Fibroblast of the aortic adventitia (primary cell): ENCODE data around the gene FOXP1. TPM values are rescaled to one million over a fixed set of nuclear protein-coding genes. Genes with fewer than 3 reads are reported as not detected.

Experiments used
- DNase-seq: peaks from one replicate; pipeline ENCODE4 v3.0.0-alpha.2; 2010; ENCODE audit warnings: low read depth
- H3K4me3 ChIP-seq: 2 replicates; pipeline ENCODE4 v1.5.1; 2011; ENCODE audit warnings: low read depth, mild to moderate bottlenecking, control low read depth, low read length, moderate library complexity
- total RNA-seq: library from RNA; depleted of rRNA; stranded (reverse); fragments of >200 nt; gene quantifications from 2 replicates; pipeline ENCODE4 v1.2.3, GENCODE V29; 2012; ENCODE audit warnings: low replicate concordance
- TF ChIP-seq, protein P1 (sequence below): IDR thresholded peaks from 2 replicates; pipeline ENCODE4 v1.5.1; 2011; ENCODE audit warnings: mild to moderate bottlenecking, low read length, control low read depth, inconsistent platforms; ENCODE audit not compliant: insufficient read depth

The FOXP1 gene
- total RNA-seq, 1 donor: 115 TPM

GRCh38 chr3:71240034-71240433 lies 343.5 kb downstream of the FOXP1 start:
- no peak for DNase-seq
- H3K4me3 ChIP-seq: no peak overlapping the region
- TF ChIP-seq, protein P1, sequence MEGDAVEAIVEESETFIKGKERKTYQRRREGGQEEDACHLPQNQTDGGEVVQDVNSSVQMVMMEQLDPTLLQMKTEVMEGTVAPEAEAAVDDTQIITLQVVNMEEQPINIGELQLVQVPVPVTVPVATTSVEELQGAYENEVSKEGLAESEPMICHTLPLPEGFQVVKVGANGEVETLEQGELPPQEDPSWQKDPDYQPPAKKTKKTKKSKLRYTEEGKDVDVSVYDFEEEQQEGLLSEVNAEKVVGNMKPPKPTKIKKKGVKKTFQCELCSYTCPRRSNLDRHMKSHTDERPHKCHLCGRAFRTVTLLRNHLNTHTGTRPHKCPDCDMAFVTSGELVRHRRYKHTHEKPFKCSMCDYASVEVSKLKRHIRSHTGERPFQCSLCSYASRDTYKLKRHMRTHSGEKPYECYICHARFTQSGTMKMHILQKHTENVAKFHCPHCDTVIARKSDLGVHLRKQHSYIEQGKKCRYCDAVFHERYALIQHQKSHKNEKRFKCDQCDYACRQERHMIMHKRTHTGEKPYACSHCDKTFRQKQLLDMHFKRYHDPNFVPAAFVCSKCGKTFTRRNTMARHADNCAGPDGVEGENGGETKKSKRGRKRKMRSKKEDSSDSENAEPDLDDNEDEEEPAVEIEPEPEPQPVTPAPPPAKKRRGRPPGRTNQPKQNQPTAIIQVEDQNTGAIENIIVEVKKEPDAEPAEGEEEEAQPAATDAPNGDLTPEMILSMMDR: no peak

GRCh38 chr3:71238355-71238757 lies 345.2 kb downstream of the FOXP1 start:
- TF ChIP-seq, protein P1: no peak
- DNase-seq: no peak
- H3K4me3 ChIP-seq: no peak overlapping the region

- no peak overlapping the region for H3K4me3 ChIP-seq
- TF ChIP-seq, protein P1: no peak
These were observed 345.9 kb downstream of the FOXP1 start for GRCh38 chr3:71237672-71238071.

DNA sequence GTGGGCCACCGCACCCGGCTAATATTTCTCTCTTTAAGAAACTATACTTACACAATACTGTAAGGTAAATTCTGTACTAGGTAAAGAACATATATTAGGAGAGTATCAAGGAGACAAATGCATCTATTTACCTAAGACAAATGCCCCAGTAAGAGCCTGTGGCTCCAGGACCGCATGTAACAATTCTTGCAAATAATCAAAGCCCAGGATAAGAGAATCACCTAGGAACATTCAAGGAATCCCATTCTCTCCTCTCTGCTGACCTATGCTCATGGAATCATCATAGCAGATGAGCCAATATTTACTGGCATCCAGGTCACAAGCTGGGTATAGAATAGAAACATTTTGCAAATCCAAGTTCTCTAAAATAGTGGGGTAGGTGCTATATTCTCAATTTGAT lies 347.7 kb downstream of the FOXP1 start:
- H3K4me3 ChIP-seq: no peak overlapping the region
- TF ChIP-seq, protein P1: no peak
- no peak for DNase-seq

More at GRCh38 chr3:71237672-71238071, 345.9 kb downstream of the FOXP1 start:
- DNase-seq: no peak

GRCh38 chr3:71232895-71233294 lies 350.6 kb downstream of the FOXP1 start:
- TF ChIP-seq, protein P1: no peak

DNA sequence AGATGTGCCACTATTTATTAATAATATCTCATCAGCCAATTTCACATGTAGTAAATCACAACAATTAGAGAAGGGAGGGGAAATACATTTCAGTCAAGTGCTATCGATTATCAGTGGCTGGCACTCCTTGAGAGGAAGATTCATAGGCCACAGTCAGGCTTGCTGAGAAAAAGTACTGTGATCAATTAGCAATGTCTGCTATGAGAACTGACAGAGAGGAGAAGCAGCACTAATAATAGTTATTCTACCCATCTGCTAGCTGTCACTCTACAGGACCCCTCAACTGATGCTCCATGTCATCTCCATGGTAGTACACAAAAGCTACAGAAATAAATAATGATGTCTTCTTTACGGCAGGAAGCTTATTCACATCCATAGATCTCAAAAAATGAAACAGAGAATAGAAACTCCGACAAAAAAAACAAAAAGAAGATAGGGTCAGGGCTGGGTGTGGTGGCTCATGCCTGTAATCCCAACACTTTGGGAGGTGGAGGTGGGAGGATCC lies 351.3 kb downstream of the FOXP1 start:
- DNase-seq: no peak
- TF ChIP-seq, protein P1: no peak
- H3K4me3 ChIP-seq: no peak overlapping the region

More at GRCh38 chr3:71232895-71233294, 350.6 kb downstream of the FOXP1 start:
- no peak overlapping the region for H3K4me3 ChIP-seq
- no peak for DNase-seq

DNA sequence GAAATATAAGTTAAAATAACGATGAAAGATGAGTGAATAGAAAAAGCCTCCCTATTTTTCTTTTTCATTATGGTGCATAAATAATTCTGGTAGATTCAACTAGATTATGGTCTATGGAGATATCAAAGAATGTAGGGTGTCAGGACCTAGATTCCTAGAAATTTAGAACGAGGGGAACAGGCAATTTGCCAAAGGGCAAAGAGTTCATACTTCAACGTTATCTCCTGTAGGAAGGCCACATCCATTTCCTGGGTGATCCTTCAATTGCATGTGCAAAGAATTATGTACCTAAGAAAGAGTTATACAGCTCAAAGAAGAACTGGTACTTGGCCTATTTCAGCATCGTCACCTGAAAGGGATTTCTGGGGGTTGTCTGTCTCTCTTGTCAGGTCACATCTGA lies 351.8 kb downstream of the FOXP1 start:
- H3K4me3 ChIP-seq: no peak overlapping the region
- TF ChIP-seq, protein P1: no peak
- DNase-seq: no peak
